Esophagus muscularis mucosa (tissue), 4 donors: ENCODE data around the gene VWA3A. TPM values are rescaled to one million over a fixed set of nuclear protein-coding genes. Genes with fewer than 3 reads are reported as not detected.

Source experiments
- DNase-seq: peaks from one replicate; pipeline ENCODE4 v3.0.0-alpha.2; 2017; ENCODE audit errors: extremely low spot score
- H3K27ac ChIP-seq, 4 donors: fragments of 200-600 bp; sonication (generic); replicated peaks in 1 of 4; 1 replicate in 3 of 4; 2 replicates in 1 of 4; pipeline ENCODE4 v1.5.1; 2016 to 2019; ENCODE audit warnings: mild to moderate bottlenecking in 1 of 4
- H3K27me3 ChIP-seq, 4 donors: fragments of 200-600 bp; sonication (generic); one replicate each; pipeline versions ENCODE4 v1.5.1 to v1.6.0; 2016 to 2019
- H3K36me3 ChIP-seq, 4 donors: fragments of 200-600 bp; sonication (generic); one replicate each; pipeline ENCODE4 v1.5.1; 2016 to 2019
- H3K4me1 ChIP-seq, 4 donors: fragments of 200-600 bp; sonication (generic); one replicate each; pipeline ENCODE4 v1.5.1; 2016 to 2019
- H3K4me3 ChIP-seq, 4 donors: fragments of 200-600 bp; sonication (generic); 1 replicate in 2 of 4; 2 replicates in 2 of 4; pipeline ENCODE4 v1.5.1; 2016 to 2019; ENCODE audit warnings: mild to moderate bottlenecking in 4 of 4, moderate library complexity in 1 of 4
- H3K9me3 ChIP-seq, 4 donors: fragments of 200-600 bp; sonication (generic); 1 replicate in 3 of 4; 2 replicates in 1 of 4; pipeline ENCODE4 v1.5.1; 2016 to 2019
- CTCF ChIP-seq, 3 experiments: fragments of 200-600 bp in 2 of 3; fragments of 450-650 bp in 1 of 3; sonication (generic) in 2 of 3; IDR thresholded peaks; one replicate each; pipeline ENCODE4 v1.5.1; 2017 to 2019; ENCODE audit warnings: antibody characterized with exemption in 3 of 3, mild to moderate bottlenecking in 2 of 3, moderate library complexity in 1 of 3
- EP300 ChIP-seq: sonication (generic); formaldehyde crosslinking; IDR thresholded peaks from one replicate; pipeline ENCODE4 v1.6.1; 2017; ENCODE audit warnings: antibody characterized with exemption
- POLR2A ChIP-seq: fragments of 450-650 bp; IDR thresholded peaks from one replicate; pipeline ENCODE4 v1.6.1; 2017; ENCODE audit warnings: antibody characterized with exemption, moderate library complexity, mild to moderate bottlenecking, low read depth
- POLR2AphosphoS5 ChIP-seq, 2 donors: sonication (generic); formaldehyde crosslinking; IDR thresholded peaks; one replicate each; pipeline ENCODE4 v1.6.1; 2017; ENCODE audit warnings: antibody characterized with exemption in 2 of 2
- WGBS: methylation state at CpG from one replicate; pipeline ENCODE4 v1.1.5; 2018; 5-methylcytosine and 5-hydroxymethylcytosine counted together
- intact Hi-C: fragments of 100-400 bp; cut with DNase I; formaldehyde crosslinking; loops from one replicate; pipeline ENCODE4 v1.15.1; 2023
- total RNA-seq, 4 donors: library from RNA; depleted of rRNA; stranded (reverse); fragments of >200 nt; gene quantifications; one replicate each; pipeline versions ENCODE4 v1.1.0 to v1.2.1, GENCODE V29; 2016

The VWA3A gene
- total RNA-seq, 4 donors from 2014 or later, result 0.06 to 0.42 (median 0.17) TPM; not detected in 1

- TF ChIP-seq POLR2A (no peak), EP300 (no peak), CTCF (IDR thresholded peaks at IDR 0.05) (no peak), POLR2AphosphoS5 (IDR thresholded peaks at IDR 0.05) (no peak)
- no peak for DNase-seq
- 81% methylated on average over 6 of the region's 18 CpGs for WGBS
- H3K9me3 ChIP-seq, result no peaks in the 10 kb centered on the region
- no peak overlapping the region for H3K27ac ChIP-seq
- no peaks in the 10 kb centered on the region for H3K27me3 ChIP-seq
- H3K4me3 ChIP-seq, result no peak overlapping the region
- no peaks in the 10 kb centered on the region for H3K4me1 ChIP-seq
- no peaks in the 10 kb centered on the region for H3K36me3 ChIP-seq
- intact Hi-C loops, result no loop called here
Observed at GRCh38 chr16:22177968-22178930, 85.9 kb downstream of the VWA3A start.

- H3K9me3 ChIP-seq, result no peaks in the 10 kb centered on the region
- TF ChIP-seq POLR2AphosphoS5 (IDR thresholded peaks at IDR 0.05), result no peak
- TF ChIP-seq EP300, result no peak
- TF ChIP-seq CTCF (IDR thresholded peaks at IDR 0.05), result no peak
- TF ChIP-seq POLR2A, result no peak
- 96% methylated on average over 9 of the region's 11 CpGs for WGBS
- intact Hi-C loops, result no loop called here
- no peak overlapping the region for H3K4me3 ChIP-seq
- no peak overlapping the region for H3K27ac ChIP-seq
- no peaks in the 10 kb centered on the region for H3K36me3 ChIP-seq
- no peaks in the 10 kb centered on the region for H3K4me1 ChIP-seq
- no peaks in the 10 kb centered on the region for H3K27me3 ChIP-seq
- no peak for DNase-seq
Observed at GRCh38 chr16:22181426-22181825, 89.1 kb downstream of the VWA3A start.

- Histone ChIP-seq H3K4me1 (no peaks in the 10 kb centered on the region), H3K4me3 (no peak overlapping the region), H3K27ac (no peak overlapping the region), H3K36me3 (no peaks in the 10 kb centered on the region), H3K9me3 (no peaks in the 10 kb centered on the region), H3K27me3 (no peaks in the 10 kb centered on the region)
- 81% methylated on average over 7 of the region's 7 CpGs for WGBS
- no peak for DNase-seq
- TF ChIP-seq EP300, result no peak
- no peak for TF ChIP-seq CTCF (IDR thresholded peaks at IDR 0.05)
- no peak for TF ChIP-seq POLR2AphosphoS5 (IDR thresholded peaks at IDR 0.05)
- TF ChIP-seq POLR2A, result no peak
- intact Hi-C loops, result no loop called here
Observed at GRCh38 chr16:22181843-22182242, 89.5 kb downstream of the VWA3A start.

GRCh38 chr16:22183335-22183734 lies 91.0 kb downstream of the VWA3A start:
- Histone ChIP-seq H3K4me1 (peaks cover under 1 to 3% (median 3%) of the 10 kb centered on the region in 4 donors), H3K27me3 (no peaks in the 10 kb centered on the region), H3K4me3 (no peak overlapping the region), H3K9me3 (no peaks in the 10 kb centered on the region), H3K27ac (no peak overlapping the region), H3K36me3 (no peaks in the 10 kb centered on the region)
- no peak for DNase-seq
- 83% methylated on average over 5 of the region's 5 CpGs for WGBS
- TF ChIP-seq CTCF (IDR thresholded peaks at IDR 0.05) (no peak), POLR2A (no peak), POLR2AphosphoS5 (IDR thresholded peaks at IDR 0.05) (no peak), EP300 (no peak)
- intact Hi-C loops, result no loop called here
